ENCODE measurements around the gene BMP2K. TPM values are rescaled to one million over a fixed set of nuclear protein-coding genes. Genes with fewer than 3 reads are reported as not detected.
"Not testable (repeated sequence)": the region's sequence is repeated elsewhere in the genome, so short reads cannot be mapped to it uniquely, and the experiment has no call there.

The BMP2K gene
- total and polyA plus RNA-seq, 9 donors = 11.4 to 22.4 (median 15.5) TPM

- Histone ChIP-seq H3K36me3 (ENCODE audit: control insufficient read depth, insufficient read depth, low read length) (peaks cover 9% of the 10 kb centered on the region), H3K9me3 (replicated peaks; ENCODE audit: control insufficient read depth, low read depth, low read length) (no peaks in the 10 kb centered on the region), H3K27me3 (ENCODE audit: control insufficient read depth, insufficient read depth, low read length) (no peaks in the 10 kb centered on the region), H3K4me3 (ENCODE audit: low read length) (no peak overlapping the region), H3K4me1 (ENCODE audit: control insufficient read depth, insufficient read depth, low read length) (no peaks in the 10 kb centered on the region), H3K27ac (ENCODE audit: low read length) (no peak overlapping the region)
- no peak for DNase-seq
Observed at GRCh38 chr4:78880874-78881492, 104.8 kb downstream of the BMP2K start.

GRCh38 chr4:78885598-78885997 lies 109.4 kb downstream of the BMP2K start:
- no peak overlapping the region for H3K4me3 ChIP-seq (ENCODE audit: low read length)
- peaks cover 3% of the 10 kb centered on the region for H3K36me3 ChIP-seq (ENCODE audit: control insufficient read depth, insufficient read depth, low read length)
- H3K27ac ChIP-seq (ENCODE audit: low read length) = no peak overlapping the region
- H3K9me3 ChIP-seq (replicated peaks; ENCODE audit: control insufficient read depth, low read depth, low read length) = no peaks in the 10 kb centered on the region
- no peak for DNase-seq
- no peaks in the 10 kb centered on the region for H3K4me1 ChIP-seq (ENCODE audit: control insufficient read depth, insufficient read depth, low read length)
- H3K27me3 ChIP-seq (ENCODE audit: control insufficient read depth, insufficient read depth, low read length) = no peaks in the 10 kb centered on the region

GRCh38 chr4:78889955-78890354 lies 113.8 kb downstream of the BMP2K start:
- Histone ChIP-seq H3K4me1 (ENCODE audit: control insufficient read depth, insufficient read depth, low read length) (no peaks in the 10 kb centered on the region), H3K27ac (ENCODE audit: low read length) (no peak overlapping the region), H3K9me3 (replicated peaks; ENCODE audit: control insufficient read depth, low read depth, low read length) (no peaks in the 10 kb centered on the region), H3K4me3 (ENCODE audit: low read length) (no peak overlapping the region), H3K36me3 (ENCODE audit: control insufficient read depth, insufficient read depth, low read length) (peaks cover 10% of the 10 kb centered on the region), H3K27me3 (ENCODE audit: control insufficient read depth, insufficient read depth, low read length) (no peaks in the 10 kb centered on the region)
- no peak for DNase-seq

GRCh38 chr4:78899302-78899701 lies 123.2 kb downstream of the BMP2K start:
- H3K4me1 ChIP-seq (ENCODE audit: control insufficient read depth, insufficient read depth, low read length) = no peaks in the 10 kb centered on the region
- H3K27ac ChIP-seq (ENCODE audit: low read length) = no peak overlapping the region
- H3K36me3 ChIP-seq (ENCODE audit: control insufficient read depth, insufficient read depth, low read length) = peaks cover 5% of the 10 kb centered on the region
- H3K27me3 ChIP-seq (ENCODE audit: control insufficient read depth, insufficient read depth, low read length) = no peaks in the 10 kb centered on the region
- H3K9me3 ChIP-seq (replicated peaks; ENCODE audit: control insufficient read depth, low read depth, low read length) = no peaks in the 10 kb centered on the region
- no peak overlapping the region for H3K4me3 ChIP-seq (ENCODE audit: low read length)
- no peak for DNase-seq

GRCh38 chr4:78901882-78902281 lies 125.7 kb downstream of the BMP2K start:
- no CpG with 5 or more reads among the region's 2 CpGs for WGBS (ENCODE audit: insufficient coverage)
- Histone ChIP-seq H3K27me3 (ENCODE audit: control insufficient read depth, insufficient read depth, low read length) (no peaks in the 10 kb centered on the region), H3K4me1 (ENCODE audit: control insufficient read depth, insufficient read depth, low read length) (no peaks in the 10 kb centered on the region), H3K4me3 (ENCODE audit: low read length) (no peak overlapping the region), H3K36me3 (ENCODE audit: control insufficient read depth, insufficient read depth, low read length) (no peaks in the 10 kb centered on the region), H3K27ac (ENCODE audit: low read length) (no peak overlapping the region), H3K9me3 (replicated peaks; ENCODE audit: control insufficient read depth, low read depth, low read length) (no peaks in the 10 kb centered on the region)
- no peak for DNase-seq

GRCh38 chr4:78902298-78902697 lies 126.1 kb downstream of the BMP2K start:
- no CpG with 5 or more reads among the region's 1 CpG for WGBS (ENCODE audit: insufficient coverage)
- no peak for DNase-seq
- no peak overlapping the region for H3K27ac ChIP-seq (ENCODE audit: low read length)
- H3K9me3 ChIP-seq (replicated peaks; ENCODE audit: control insufficient read depth, low read depth, low read length) = no peaks in the 10 kb centered on the region
- H3K36me3 ChIP-seq (ENCODE audit: control insufficient read depth, insufficient read depth, low read length) = no peaks in the 10 kb centered on the region
- H3K27me3 ChIP-seq (ENCODE audit: control insufficient read depth, insufficient read depth, low read length) = no peaks in the 10 kb centered on the region
- no peak overlapping the region for H3K4me3 ChIP-seq (ENCODE audit: low read length)
- no peaks in the 10 kb centered on the region for H3K4me1 ChIP-seq (ENCODE audit: control insufficient read depth, insufficient read depth, low read length)

- WGBS (ENCODE audit: insufficient coverage) = no CpG with 5 or more reads among the region's 1 CpG
- H3K4me1 ChIP-seq (ENCODE audit: control insufficient read depth, insufficient read depth, low read length) = no peaks in the 10 kb centered on the region
- DNase-seq = no peak
- no peak overlapping the region for H3K27ac ChIP-seq (ENCODE audit: low read length)
- no peak overlapping the region for H3K4me3 ChIP-seq (ENCODE audit: low read length)
- peaks cover 2% of the 10 kb centered on the region for H3K36me3 ChIP-seq (ENCODE audit: control insufficient read depth, insufficient read depth, low read length)
- H3K9me3 ChIP-seq (replicated peaks; ENCODE audit: control insufficient read depth, low read depth, low read length) = no peaks in the 10 kb centered on the region
- H3K27me3 ChIP-seq (ENCODE audit: control insufficient read depth, insufficient read depth, low read length) = no peaks in the 10 kb centered on the region
Observed at GRCh38 chr4:78904143-78904542, 128.0 kb downstream of the BMP2K start.

GRCh38 chr4:78907638-78908037 lies 131.5 kb downstream of the BMP2K start:
- WGBS (ENCODE audit: insufficient coverage) = no CpG with 5 or more reads among the region's 6 CpGs
- no peak overlapping the region for H3K27ac ChIP-seq (ENCODE audit: low read length)
- H3K4me1 ChIP-seq (ENCODE audit: control insufficient read depth, insufficient read depth, low read length) = no peaks in the 10 kb centered on the region
- peaks cover 13% of the 10 kb centered on the region for H3K36me3 ChIP-seq (ENCODE audit: control insufficient read depth, insufficient read depth, low read length)
- no peaks in the 10 kb centered on the region for H3K9me3 ChIP-seq (replicated peaks; ENCODE audit: control insufficient read depth, low read depth, low read length)
- no peak for DNase-seq
- H3K4me3 ChIP-seq (ENCODE audit: low read length) = no peak overlapping the region
- H3K27me3 ChIP-seq (ENCODE audit: control insufficient read depth, insufficient read depth, low read length) = no peaks in the 10 kb centered on the region

GRCh38 chr4:78908974-78909373 lies 132.8 kb downstream of the BMP2K start:
- no CpG with 5 or more reads among the region's 6 CpGs for WGBS (ENCODE audit: insufficient coverage)
- DNase-seq = not testable (repeated sequence)

GRCh38 chr4:78910612-78911011 lies 134.5 kb downstream of the BMP2K start:
- H3K4me1 ChIP-seq (ENCODE audit: control insufficient read depth, insufficient read depth, low read length) = no peaks in the 10 kb centered on the region
- H3K4me3 ChIP-seq (ENCODE audit: low read length) = no peak overlapping the region
- no peak for DNase-seq
- H3K27me3 ChIP-seq (ENCODE audit: control insufficient read depth, insufficient read depth, low read length) = no peaks in the 10 kb centered on the region
- no CpG with 5 or more reads among the region's 2 CpGs for WGBS (ENCODE audit: insufficient coverage)
- peaks cover 13% of the 10 kb centered on the region for H3K36me3 ChIP-seq (ENCODE audit: control insufficient read depth, insufficient read depth, low read length)
- H3K9me3 ChIP-seq (replicated peaks; ENCODE audit: control insufficient read depth, low read depth, low read length) = no peaks in the 10 kb centered on the region
- no peak overlapping the region for H3K27ac ChIP-seq (ENCODE audit: low read length)

More at GRCh38 chr4:78908974-78909373, 132.8 kb downstream of the BMP2K start:
- not testable (repeated sequence) for H3K9me3 ChIP-seq (replicated peaks; ENCODE audit: control insufficient read depth, low read depth, low read length); H3K27me3 ChIP-seq (ENCODE audit: control insufficient read depth, insufficient read depth, low read length); H3K27ac ChIP-seq (ENCODE audit: low read length); H3K4me3 ChIP-seq (ENCODE audit: low read length); H3K4me1 ChIP-seq (ENCODE audit: control insufficient read depth, insufficient read depth, low read length)
- peaks cover 13% of the 10 kb centered on the region for H3K36me3 ChIP-seq (ENCODE audit: control insufficient read depth, insufficient read depth, low read length)

- DNase-seq = no peak
- WGBS (ENCODE audit: insufficient coverage) = no CpG with 5 or more reads among the region's 4 CpGs
- Histone ChIP-seq H3K27ac (ENCODE audit: low read length) (no peak overlapping the region), H3K27me3 (ENCODE audit: control insufficient read depth, insufficient read depth, low read length) (no peaks in the 10 kb centered on the region), H3K4me3 (ENCODE audit: low read length) (no peak overlapping the region), H3K4me1 (ENCODE audit: control insufficient read depth, insufficient read depth, low read length) (no peaks in the 10 kb centered on the region), H3K36me3 (ENCODE audit: control insufficient read depth, insufficient read depth, low read length) (peaks cover 5% of the 10 kb centered on the region), H3K9me3 (replicated peaks; ENCODE audit: control insufficient read depth, low read depth, low read length) (no peaks in the 10 kb centered on the region)
Observed at GRCh38 chr4:78922207-78922606, 146.1 kb downstream of the BMP2K start.

Measured in muscle of leg (tissue), 11 donors.